DOHH2 (cell line): ENCODE results near the gene LENG1.

ENCODE experiments used
- H3F3A ChIP-seq: fragments of 200-600 bp; sonication (generic), shearing (Covaris generic); 2 replicates; pipeline ENCODE4 v1.6.0; 2016; ENCODE audit warnings: antibody characterized with exemption, mild to moderate bottlenecking; ENCODE audit not compliant: control insufficient read depth, insufficient read depth
- H3K27ac ChIP-seq: fragments of 200-600 bp; sonication (generic); 2 replicates; pipeline ENCODE4 v1.5.1; 2014; ENCODE audit warnings: low read depth, mild to moderate bottlenecking, low read length, moderate library complexity
- H3K27me3 ChIP-seq: fragments of 200-600 bp; sonication (generic); 2 replicates; pipeline ENCODE4 v1.6.1; 2014; ENCODE audit warnings: mild to moderate bottlenecking, low read length, mixed read lengths; ENCODE audit not compliant: control insufficient read depth
- H3K36me3 ChIP-seq: fragments of 200-600 bp; sonication (generic); 2 replicates; pipeline ENCODE4 v1.6.1; 2014; ENCODE audit warnings: mild to moderate bottlenecking, low read length, moderate library complexity, mixed read lengths; ENCODE audit not compliant: control insufficient read depth
- H3K4me1 ChIP-seq: fragments of 200-600 bp; sonication (generic); 2 replicates; pipeline ENCODE4 v1.6.1; 2014; ENCODE audit warnings: mild to moderate bottlenecking, low read length, mixed read lengths; ENCODE audit not compliant: control insufficient read depth
- H3K4me2 ChIP-seq: fragments of 200-600 bp; sonication (generic); 2 replicates; pipeline ENCODE4 v1.6.0; 2014; ENCODE audit warnings: mild to moderate bottlenecking, low read length, moderate library complexity
- H3K4me3 ChIP-seq: fragments of 200-600 bp; sonication (generic); 2 replicates; pipeline ENCODE4 v1.5.1; 2014; ENCODE audit warnings: mild to moderate bottlenecking, low read length, mixed read lengths
- H3K79me2 ChIP-seq: fragments of 200-600 bp; sonication (generic); 2 replicates; pipeline ENCODE4 v1.6.1; 2014; ENCODE audit warnings: mild to moderate bottlenecking, low read length, mixed read lengths; ENCODE audit not compliant: control insufficient read depth
- H3K9me2 ChIP-seq: fragments of 200-600 bp; sonication (generic); replicated peaks from 2 replicates; pipeline ENCODE4 v1.6.1; 2014; ENCODE audit warnings: mild to moderate bottlenecking, low read length, mixed read lengths; ENCODE audit not compliant: control insufficient read depth
- H3K9me3 ChIP-seq: fragments of 200-600 bp; sonication (generic); 2 replicates; pipeline ENCODE4 v1.6.1; 2014; ENCODE audit warnings: antibody characterized with exemption, low read length, mixed read lengths; ENCODE audit not compliant: control insufficient read depth, insufficient read depth
- H4K20me1 ChIP-seq: fragments of 200-600 bp; sonication (generic); 2 replicates; pipeline ENCODE4 v1.6.0; 2014; ENCODE audit warnings: low read depth, mild to moderate bottlenecking, antibody characterized with exemption, low read length, moderate library complexity; ENCODE audit not compliant: control insufficient read depth, insufficient read depth
- EZH2phosphoT487 ChIP-seq: fragments of 200-600 bp; sonication (generic); IDR thresholded peaks from 2 replicates; pipeline ENCODE4 v1.6.1; 2017; ENCODE audit warnings: borderline replicate concordance, mild to moderate bottlenecking, antibody characterized with exemption, low read length, moderate library complexity, mixed read lengths
- TF ChIP-seq, protein P1 (sequence below): fragments of 200-600 bp; sonication (generic); IDR thresholded peaks from one replicate; pipeline ENCODE4 v1.5.1; 2014; ENCODE audit warnings: antibody characterized with exemption, mild to moderate bottlenecking, low read depth, low read length; ENCODE audit not compliant: poor library complexity, severe bottlenecking

LENG1 gene

DNA sequence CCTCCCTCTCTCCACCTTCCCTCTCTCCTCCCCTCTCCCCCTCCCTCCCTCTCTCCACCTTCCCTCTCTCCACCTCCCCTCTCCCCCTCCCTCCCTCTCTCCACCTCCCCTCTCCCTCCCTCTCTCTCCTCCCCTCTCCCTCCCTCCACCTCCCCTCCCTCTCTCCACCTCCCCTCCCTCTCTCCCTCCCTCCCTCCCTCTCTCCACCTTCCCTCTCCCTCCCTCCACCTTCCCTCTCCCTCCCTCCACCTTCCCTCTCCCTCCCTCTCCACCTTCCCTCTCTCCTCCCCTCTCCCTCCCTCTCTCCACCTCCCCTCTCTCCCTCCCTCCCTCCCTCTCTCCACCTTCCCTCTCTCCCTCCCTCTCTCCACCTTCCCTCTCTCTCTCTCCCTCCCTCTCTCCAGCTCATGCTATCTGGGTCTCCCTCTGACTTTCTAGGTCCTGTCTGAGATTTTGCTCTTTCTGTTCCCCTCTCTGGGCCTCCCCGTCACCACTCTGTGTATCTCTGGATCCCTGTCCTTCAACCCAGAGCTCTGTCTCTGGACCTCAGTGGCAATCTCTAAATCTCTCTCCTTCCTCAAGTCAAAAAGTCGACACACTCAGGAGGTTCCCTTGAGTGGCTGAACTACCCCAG, 25.4 kb downstream of the LENG1 start:
- Histone ChIP-seq H3K4me2 (no peak overlapping the region), H3K9me3 (no peaks in the 10 kb centered on the region), H3F3A (no peaks in the 10 kb centered on the region), H3K4me3 (no peak overlapping the region), H3K27me3 (no peaks in the 10 kb centered on the region), H3K27ac (no peak overlapping the region), H3K4me1 (peaks cover 18% of the 10 kb centered on the region), H3K36me3 (peaks cover 28% of the 10 kb centered on the region), H3K79me2 (peaks cover 15% of the 10 kb centered on the region), H3K9me2 (no peaks in the 10 kb centered on the region), H4K20me1 (0 out of 2 replicates have a peak, but pooled peaks cover 6% of the 10 kb centered on the region)
- TF ChIP-seq, protein P1, sequence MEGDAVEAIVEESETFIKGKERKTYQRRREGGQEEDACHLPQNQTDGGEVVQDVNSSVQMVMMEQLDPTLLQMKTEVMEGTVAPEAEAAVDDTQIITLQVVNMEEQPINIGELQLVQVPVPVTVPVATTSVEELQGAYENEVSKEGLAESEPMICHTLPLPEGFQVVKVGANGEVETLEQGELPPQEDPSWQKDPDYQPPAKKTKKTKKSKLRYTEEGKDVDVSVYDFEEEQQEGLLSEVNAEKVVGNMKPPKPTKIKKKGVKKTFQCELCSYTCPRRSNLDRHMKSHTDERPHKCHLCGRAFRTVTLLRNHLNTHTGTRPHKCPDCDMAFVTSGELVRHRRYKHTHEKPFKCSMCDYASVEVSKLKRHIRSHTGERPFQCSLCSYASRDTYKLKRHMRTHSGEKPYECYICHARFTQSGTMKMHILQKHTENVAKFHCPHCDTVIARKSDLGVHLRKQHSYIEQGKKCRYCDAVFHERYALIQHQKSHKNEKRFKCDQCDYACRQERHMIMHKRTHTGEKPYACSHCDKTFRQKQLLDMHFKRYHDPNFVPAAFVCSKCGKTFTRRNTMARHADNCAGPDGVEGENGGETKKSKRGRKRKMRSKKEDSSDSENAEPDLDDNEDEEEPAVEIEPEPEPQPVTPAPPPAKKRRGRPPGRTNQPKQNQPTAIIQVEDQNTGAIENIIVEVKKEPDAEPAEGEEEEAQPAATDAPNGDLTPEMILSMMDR, result no peak
- TF ChIP-seq EZH2phosphoT487, result no peak

GRCh38 chr19:54133312-54133956, 26.1 kb downstream of the LENG1 start:
- H3F3A ChIP-seq, result no peaks in the 10 kb centered on the region
- H3K27ac ChIP-seq, result no peak overlapping the region

GRCh38 chr19:54129617-54129996, 29.9 kb downstream of the LENG1 start:
- Histone ChIP-seq H3K79me2 (no peaks in the 10 kb centered on the region), H3K4me1 (no peaks in the 10 kb centered on the region), H3K4me3 (no peak overlapping the region), H3K36me3 (peaks cover 50% of the 10 kb centered on the region), H3K9me3 (no peaks in the 10 kb centered on the region), H3K27ac (no peak overlapping the region), H3F3A (no peaks in the 10 kb centered on the region), H3K9me2 (no peaks in the 10 kb centered on the region), H3K4me2 (no peak overlapping the region), H4K20me1 (0 out of 2 replicates have a peak, but pooled peaks cover 3% of the 10 kb centered on the region), H3K27me3 (no peaks in the 10 kb centered on the region)
- TF ChIP-seq, protein P1, result no peak
- TF ChIP-seq EZH2phosphoT487, result no peak

More at GRCh38 chr19:54133312-54133956, 26.1 kb downstream of the LENG1 start:
- Histone ChIP-seq H3K4me2 (no peak overlapping the region), H3K4me3 (no peak overlapping the region), H3K4me1 (peaks cover 11% of the 10 kb centered on the region), H3K79me2 (peaks cover 9% of the 10 kb centered on the region), H4K20me1 (0 out of 2 replicates have a peak, but pooled peaks cover 3% of the 10 kb centered on the region), H3K9me2 (no peaks in the 10 kb centered on the region), H3K27me3 (no peaks in the 10 kb centered on the region), H3K36me3 (peaks cover 31% of the 10 kb centered on the region), H3K9me3 (no peaks in the 10 kb centered on the region)
- TF ChIP-seq EZH2phosphoT487, result no peak
- TF ChIP-seq, protein P1, result no peak
